Amniotic epithelial cell (primary cell): ENCODE results near the gene CCDC121.

ENCODE experiments used
- DNase-seq: peaks from one replicate; pipeline ENCODE4 v3.0.0-alpha.2; 2010; ENCODE audit warnings: low read depth

Gene CCDC121

GRCh38 chr2:27628767-27629709, at the start of gene CCDC121, which contains the start of gene GPN1:
CCDC121 (minus strand) TSS chr2:27629012; CDS start chr2:27627799, 1,213 bp downstream.
GPN1 (plus strand) TSS chr2:27629050; CDS start chr2:27629059, 9 bp downstream.
- DNase-seq = peak; percentile 90

GRCh38 chr2:27672723-27673486, 44.1 kb upstream of the CCDC121 start:
- no peak for DNase-seq

- DNase-seq = no peak
Measured at GRCh38 chr2:27671235-27671634, 42.4 kb upstream of the CCDC121 start.

- no peak for DNase-seq
Measured at GRCh38 chr2:27667446-27667845, 38.6 kb upstream of the CCDC121 start.

- no peak for DNase-seq
Measured at GRCh38 chr2:27664622-27665363, 36.0 kb upstream of the CCDC121 start.

- no peak for DNase-seq
Measured at GRCh38 chr2:27664154-27664574, 35.4 kb upstream of the CCDC121 start.

GRCh38 chr2:27663285-27664153, 34.7 kb upstream of the CCDC121 start, which contains the start of the genes SLC4A1AP and SUPT7L:
SLC4A1AP (plus strand) TSS chr2:27663889; CDS start chr2:27663915, 26 bp downstream.
SUPT7L (minus strand) TSS chr2:27663614; CDS start chr2:27662192, 1,422 bp downstream.
- peak; percentile 85 for DNase-seq

- no peak for DNase-seq
Measured at GRCh38 chr2:27661371-27661770, 32.6 kb upstream of the CCDC121 start.

- peak; percentile 51 for DNase-seq
Measured at GRCh38 chr2:27655155-27655951, 26.5 kb upstream of the CCDC121 start.

GRCh38 chr2:27653397-27653796, 24.6 kb upstream of the CCDC121 start:
- DNase-seq = peak; percentile 61

- no peak for DNase-seq
Measured at GRCh38 chr2:27652790-27653189, 24.0 kb upstream of the CCDC121 start.

GRCh38 chr2:27652341-27652740, 23.5 kb upstream of the CCDC121 start:
- DNase-seq = no peak

GRCh38 chr2:27651056-27651455, 22.2 kb upstream of the CCDC121 start:
- peak; percentile 49 for DNase-seq

GRCh38 chr2:27647737-27648136, 18.9 kb upstream of the CCDC121 start:
- no peak for DNase-seq

GRCh38 chr2:27647289-27647688, 18.5 kb upstream of the CCDC121 start:
- DNase-seq = peak; percentile 26

GRCh38 chr2:27645197-27645596, 16.4 kb upstream of the CCDC121 start:
- no peak for DNase-seq

GRCh38 chr2:27640722-27641245, 12.0 kb upstream of the CCDC121 start:
- peak; percentile 88 for DNase-seq

GRCh38 chr2:27638709-27639108, 9.9 kb upstream of the CCDC121 start:
- DNase-seq = peak; percentile 95

- peak; percentile 87 for DNase-seq
Measured at GRCh38 chr2:27638037-27638637, 9.3 kb upstream of the CCDC121 start.
